ENCODE measurements around the gene PEPD.
A peak's percentile ranks its signal among the peaks of the same experiment; 100 is the strongest.

Gene PEPD

GRCh38 chr19:33397536-33398360 lies 123.8 kb downstream of the PEPD start:
- Histone ChIP-seq H3K27me3 (ENCODE audit: insufficient read depth, poor library complexity, severe bottlenecking) (no peaks in the 10 kb centered on the region), H3K4me3 (replicated peaks; ENCODE audit: insufficient read depth, low read length) (no peak overlapping the region), H3K27ac (replicated peaks) (no peak overlapping the region)
- no peak for DNase-seq (ENCODE audit: low read depth in 1 of 2, low spot score in 1 of 2)
- TF ChIP-seq, protein P1, sequence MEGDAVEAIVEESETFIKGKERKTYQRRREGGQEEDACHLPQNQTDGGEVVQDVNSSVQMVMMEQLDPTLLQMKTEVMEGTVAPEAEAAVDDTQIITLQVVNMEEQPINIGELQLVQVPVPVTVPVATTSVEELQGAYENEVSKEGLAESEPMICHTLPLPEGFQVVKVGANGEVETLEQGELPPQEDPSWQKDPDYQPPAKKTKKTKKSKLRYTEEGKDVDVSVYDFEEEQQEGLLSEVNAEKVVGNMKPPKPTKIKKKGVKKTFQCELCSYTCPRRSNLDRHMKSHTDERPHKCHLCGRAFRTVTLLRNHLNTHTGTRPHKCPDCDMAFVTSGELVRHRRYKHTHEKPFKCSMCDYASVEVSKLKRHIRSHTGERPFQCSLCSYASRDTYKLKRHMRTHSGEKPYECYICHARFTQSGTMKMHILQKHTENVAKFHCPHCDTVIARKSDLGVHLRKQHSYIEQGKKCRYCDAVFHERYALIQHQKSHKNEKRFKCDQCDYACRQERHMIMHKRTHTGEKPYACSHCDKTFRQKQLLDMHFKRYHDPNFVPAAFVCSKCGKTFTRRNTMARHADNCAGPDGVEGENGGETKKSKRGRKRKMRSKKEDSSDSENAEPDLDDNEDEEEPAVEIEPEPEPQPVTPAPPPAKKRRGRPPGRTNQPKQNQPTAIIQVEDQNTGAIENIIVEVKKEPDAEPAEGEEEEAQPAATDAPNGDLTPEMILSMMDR (IDR thresholded peaks at IDR 0.05; ENCODE audit: insufficient read depth, low read length), result peak; percentile 25
- no peak for TF ChIP-seq SPI1 (IDR thresholded peaks at IDR 0.05; ENCODE audit: borderline replicate concordance, low read depth)
- no peak for TF ChIP-seq POLR2AphosphoS5 (IDR thresholded peaks at IDR 0.05; ENCODE audit: low read depth)

DNA sequence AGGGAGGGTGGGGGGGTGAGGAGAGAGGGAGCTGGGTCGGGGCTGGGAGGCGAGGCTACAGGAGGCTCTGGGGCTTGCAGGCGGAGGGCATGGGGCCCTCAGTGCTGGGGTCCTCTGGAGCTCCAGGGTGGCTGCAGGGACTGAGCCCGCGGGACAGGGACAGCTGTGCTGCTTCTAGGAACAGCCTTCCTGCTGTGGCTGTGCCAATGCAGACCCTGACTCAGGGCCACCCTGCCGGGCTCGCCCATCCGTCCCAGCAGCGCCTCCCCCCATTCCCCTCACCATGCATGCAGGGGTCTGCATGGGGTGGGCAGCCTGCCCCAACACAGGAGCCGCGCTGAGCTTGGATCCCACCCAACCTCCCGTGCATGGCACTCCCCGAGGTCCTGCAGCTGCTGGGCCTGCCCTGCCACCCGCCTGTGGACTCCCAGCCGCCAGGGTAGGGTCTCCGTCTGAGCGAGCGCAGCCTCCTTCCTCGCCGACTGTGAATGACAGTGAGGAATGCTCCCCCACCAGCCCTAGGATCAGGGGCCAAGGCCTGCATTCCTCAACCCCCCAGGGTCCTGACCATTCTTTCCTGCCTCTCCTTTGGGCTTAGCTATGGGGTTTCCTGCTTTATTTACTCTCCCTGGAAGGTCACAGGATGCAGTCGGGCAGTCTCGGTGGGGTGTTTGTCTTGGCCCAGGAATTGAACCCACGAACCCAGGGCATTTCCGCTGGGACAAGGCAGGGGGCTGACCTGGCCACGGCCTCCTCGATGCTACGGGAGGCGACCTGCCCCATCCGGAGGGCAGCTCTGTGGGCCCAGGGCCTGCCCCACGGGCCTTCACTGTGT lies 124.7 kb downstream of the PEPD start:
- no peak for TF ChIP-seq SPI1 (IDR thresholded peaks at IDR 0.05; ENCODE audit: borderline replicate concordance, low read depth)
- no peak for TF ChIP-seq REST (IDR thresholded peaks at IDR 0.05; ENCODE audit: insufficient replicate concordance, low read depth)
- TF ChIP-seq POLR2AphosphoS5 (IDR thresholded peaks at IDR 0.05; ENCODE audit: low read depth), result no peak
- TF ChIP-seq GABPA (IDR thresholded peaks at IDR 0.05; ENCODE audit: low read depth), result no peak
- TF ChIP-seq, protein P1 (IDR thresholded peaks at IDR 0.05; ENCODE audit: insufficient read depth, low read length), result no peak
- Histone ChIP-seq H3K4me3 (replicated peaks; ENCODE audit: insufficient read depth, low read length) (no peak overlapping the region), H3K27ac (replicated peaks) (no peak overlapping the region), H3K27me3 (ENCODE audit: insufficient read depth, poor library complexity, severe bottlenecking) (no peaks in the 10 kb centered on the region)
- DNase-seq (ENCODE audit: low read depth in 1 of 2, low spot score in 1 of 2), result no peak

DNA sequence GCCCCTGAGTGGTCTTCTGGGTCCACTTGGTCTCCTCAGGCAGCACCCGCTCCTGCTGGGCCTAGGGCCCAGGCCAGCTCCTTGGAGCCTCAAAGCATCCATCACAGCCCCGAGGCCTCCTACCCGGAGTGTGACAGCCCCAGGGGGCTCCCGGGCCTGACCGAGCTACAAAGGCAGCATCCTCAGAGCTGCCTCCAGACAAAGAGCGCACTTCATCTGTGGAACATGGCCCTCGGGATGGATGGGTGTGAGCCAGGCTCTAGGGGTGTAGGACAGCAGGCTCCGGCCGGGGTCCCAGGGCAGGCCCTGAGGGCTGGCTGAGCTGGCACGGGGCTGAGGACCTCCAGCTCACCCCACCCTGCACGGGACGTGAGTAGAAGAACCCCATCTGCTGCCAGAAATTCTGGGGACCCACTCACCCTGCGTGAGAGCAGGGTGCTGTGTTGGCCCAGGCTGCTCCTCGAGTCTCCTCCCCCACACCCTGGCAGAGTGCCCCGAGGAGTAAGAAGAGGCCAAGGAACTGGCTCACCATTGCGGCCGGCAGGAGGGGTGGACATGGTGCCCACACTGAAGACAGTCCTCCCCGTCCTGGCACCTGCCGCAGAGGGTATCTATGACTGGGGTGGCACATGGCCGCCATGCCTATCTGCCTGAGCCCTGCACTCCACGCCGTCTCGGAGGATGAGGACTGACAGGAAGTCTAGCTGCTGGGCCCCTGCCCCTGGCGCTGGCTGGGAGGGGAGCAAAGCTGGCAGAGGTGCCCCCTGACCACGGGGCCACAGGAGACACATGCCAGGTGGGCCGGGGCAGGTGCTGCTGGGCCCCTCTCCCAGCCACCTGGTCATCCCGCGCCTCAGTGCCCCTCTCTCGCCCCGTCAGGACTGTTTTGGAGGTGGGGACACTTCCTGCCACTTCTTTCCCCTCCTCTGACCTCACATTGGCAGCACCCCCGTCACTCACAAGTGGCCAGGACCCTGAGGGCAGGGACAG lies 125.7 kb downstream of the PEPD start:
- Histone ChIP-seq H3K27ac (replicated peaks) (no peak overlapping the region), H3K27me3 (ENCODE audit: insufficient read depth, poor library complexity, severe bottlenecking) (no peaks in the 10 kb centered on the region), H3K4me3 (replicated peaks; ENCODE audit: insufficient read depth, low read length) (no peak overlapping the region)
- no peak for DNase-seq (ENCODE audit: low read depth in 1 of 2, low spot score in 1 of 2)
- TF ChIP-seq REST (IDR thresholded peaks at IDR 0.05; ENCODE audit: insufficient replicate concordance, low read depth) (no peak), SPI1 (IDR thresholded peaks at IDR 0.05; ENCODE audit: borderline replicate concordance, low read depth) (no peak), POLR2AphosphoS5 (IDR thresholded peaks at IDR 0.05; ENCODE audit: low read depth) (no peak), GABPA (IDR thresholded peaks at IDR 0.05; ENCODE audit: low read depth) (no peak)
- TF ChIP-seq, protein P1 (IDR thresholded peaks at IDR 0.05; ENCODE audit: insufficient read depth, low read length), result no peak

Data from HL-60 (cell line).